ENCODE results near the gene TPRG1. TPM values are rescaled to one million over a fixed set of nuclear protein-coding genes. Genes with fewer than 3 reads are reported as not detected.

The TPRG1 gene
- total RNA-seq, 1 experiment from 2014 or later, result not detected

DNA sequence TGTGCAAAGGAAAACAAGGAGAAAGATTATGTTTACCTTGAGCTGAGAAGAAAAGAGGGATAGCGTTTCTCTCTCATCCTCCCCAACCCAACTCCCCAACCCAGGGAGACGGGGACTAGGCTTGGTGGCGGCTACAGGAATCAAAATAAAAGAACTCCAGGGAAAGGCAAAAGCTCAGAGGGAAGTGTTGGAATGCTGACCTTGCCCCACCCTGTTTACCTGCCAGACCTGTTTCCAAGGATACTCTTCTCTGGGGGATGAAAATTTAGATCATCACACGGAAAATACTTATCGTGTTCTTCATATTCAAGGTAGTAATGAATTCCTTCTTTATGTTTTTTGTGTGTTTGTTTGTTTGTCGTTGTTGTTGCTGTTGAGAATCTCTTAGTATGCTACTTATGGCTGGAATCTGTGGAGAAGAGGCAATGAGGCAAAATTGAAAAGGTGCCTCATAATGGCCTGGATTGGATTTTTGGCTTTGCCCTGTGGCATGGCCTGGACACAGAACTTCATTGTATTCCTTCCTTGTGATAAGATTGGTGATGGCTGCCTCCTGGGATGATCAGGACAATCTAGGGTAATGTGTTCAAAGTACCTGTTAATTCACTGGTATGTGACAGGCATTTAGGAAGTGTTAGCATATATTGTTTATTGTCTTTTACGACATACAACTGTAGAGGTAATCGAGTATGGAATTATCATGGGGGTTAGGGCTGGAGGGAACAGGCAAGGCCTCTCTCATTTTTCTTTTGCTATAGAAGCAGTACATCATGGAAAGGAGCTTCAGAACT is 11.1 kb upstream of the TPRG1 start:
- in situ Hi-C loops (cut with HindIII; ENCODE audit: low sequenced_read_pairs), result no loop called here
- no peak for DNase-seq (ENCODE audit: low spot score)

GRCh38 chr3:189165092-189165612 is 6.6 kb upstream of the TPRG1 start:
- DNase-seq (ENCODE audit: low spot score), result no peak
- in situ Hi-C loops (cut with HindIII; ENCODE audit: low sequenced_read_pairs), result no loop called here

GRCh38 chr3:189166321-189166720 is 5.5 kb upstream of the TPRG1 start:
- no peak for DNase-seq (ENCODE audit: low spot score)
- in situ Hi-C loops (cut with HindIII; ENCODE audit: low sequenced_read_pairs), result no loop called here

DNA sequence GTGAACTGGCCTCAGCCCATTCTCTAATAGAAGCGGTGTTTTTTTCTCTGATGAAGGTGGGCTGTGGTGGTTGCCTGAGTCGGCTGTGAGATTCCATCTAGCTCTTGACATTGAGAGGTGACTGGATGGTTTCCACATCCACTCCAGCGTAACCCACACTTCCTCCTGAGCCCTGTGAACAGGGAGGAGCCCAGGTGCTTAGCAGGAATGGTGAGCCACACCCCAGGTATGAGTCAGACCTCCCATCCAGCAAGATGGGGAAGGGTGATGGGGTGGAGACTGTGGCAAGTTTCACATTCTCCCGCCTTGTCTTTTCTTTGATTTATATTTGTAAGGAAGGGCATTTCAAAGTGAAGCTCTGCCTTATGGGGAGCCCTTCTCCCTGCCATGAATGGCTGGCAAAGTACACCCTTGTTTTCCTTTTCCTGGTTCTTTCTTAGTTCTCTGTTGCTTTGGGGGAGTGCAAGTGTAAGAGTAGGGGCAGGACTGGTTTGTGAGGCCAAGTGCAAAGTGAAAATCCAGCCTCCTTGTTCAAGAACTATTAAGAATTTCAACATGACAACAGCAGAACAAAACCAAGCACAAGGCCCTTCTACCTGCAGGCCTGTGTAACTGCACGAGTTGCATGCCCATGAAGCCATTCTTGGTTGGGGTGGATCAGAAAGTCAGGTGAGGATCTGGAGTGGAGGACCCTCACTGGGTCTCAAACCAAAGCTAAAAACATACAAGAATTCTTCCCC is 4.6 kb upstream of the TPRG1 start:
- in situ Hi-C loops (cut with HindIII; ENCODE audit: low sequenced_read_pairs), result no loop called here
- no peak for DNase-seq (ENCODE audit: low spot score)

DNA sequence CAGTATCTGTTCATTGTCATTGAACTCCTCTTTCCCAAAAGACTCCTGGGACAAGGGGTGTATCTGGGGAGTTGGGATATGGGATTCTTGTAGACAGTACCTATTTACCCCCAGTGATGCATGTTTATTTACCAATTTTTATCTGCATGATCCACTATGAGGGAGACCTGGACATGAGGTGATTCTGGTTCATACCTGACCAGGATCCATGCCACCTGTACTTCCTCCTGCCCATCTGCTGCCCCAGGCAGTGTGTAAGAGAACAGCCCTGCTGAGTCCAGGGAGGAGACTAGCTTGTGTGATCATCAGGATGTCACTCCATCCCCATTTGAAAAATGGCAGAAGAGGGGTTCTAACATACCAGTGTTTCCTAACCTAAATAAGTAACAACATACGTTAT is 3.1 kb upstream of the TPRG1 start:
- in situ Hi-C loops (cut with HindIII; ENCODE audit: low sequenced_read_pairs), result no loop called here
- peak; percentile 62 for DNase-seq (ENCODE audit: low spot score)

GRCh38 chr3:189169728-189170127 is 2.0 kb upstream of the TPRG1 start:
- DNase-seq (ENCODE audit: low spot score), result no peak
- in situ Hi-C loops (cut with HindIII; ENCODE audit: low sequenced_read_pairs), result no loop called here

- in situ Hi-C loops (cut with HindIII; ENCODE audit: low sequenced_read_pairs), result no loop called here
- no peak for DNase-seq (ENCODE audit: low spot score)
Observed at GRCh38 chr3:189170559-189170958, 1.2 kb upstream of the TPRG1 start.

DNA sequence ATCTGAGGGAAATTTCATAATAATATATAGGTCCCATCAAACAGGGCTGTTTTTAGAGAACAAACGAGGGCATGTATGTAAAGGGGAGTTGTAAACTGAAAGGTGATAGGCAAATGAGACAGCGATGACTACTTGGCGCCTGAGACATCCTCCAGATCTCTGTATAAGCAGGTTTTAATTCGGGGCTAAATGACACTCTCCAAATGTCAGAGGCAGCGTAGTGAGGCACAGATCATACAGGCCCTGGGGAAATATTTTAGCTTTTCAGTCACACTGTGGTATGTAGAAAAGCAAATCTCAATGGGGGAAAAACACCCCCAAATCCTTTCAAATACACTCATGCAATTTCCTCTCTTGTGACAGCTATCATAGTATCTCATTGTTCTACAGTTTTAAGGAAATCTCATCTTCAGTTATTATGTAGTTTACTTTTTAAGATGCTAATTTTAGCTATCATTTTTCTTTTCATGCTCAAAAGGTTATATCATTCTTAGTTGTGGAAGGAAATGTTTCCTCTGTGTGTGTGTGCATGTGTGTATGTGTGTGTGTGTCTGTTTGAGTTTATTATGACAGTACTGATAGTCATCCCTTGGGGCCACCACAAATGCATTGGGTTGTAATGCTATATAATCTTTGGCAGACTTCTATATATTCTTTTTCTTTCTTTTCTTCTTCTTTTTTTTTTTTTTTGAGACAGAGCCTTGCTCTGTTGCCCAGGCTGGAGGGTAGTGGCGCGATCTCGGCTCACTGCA is 1.1 kb downstream of the TPRG1 start:
- DNase-seq (ENCODE audit: low spot score), result no peak
- in situ Hi-C loops (cut with HindIII; ENCODE audit: low sequenced_read_pairs), result no loop called here

DNA sequence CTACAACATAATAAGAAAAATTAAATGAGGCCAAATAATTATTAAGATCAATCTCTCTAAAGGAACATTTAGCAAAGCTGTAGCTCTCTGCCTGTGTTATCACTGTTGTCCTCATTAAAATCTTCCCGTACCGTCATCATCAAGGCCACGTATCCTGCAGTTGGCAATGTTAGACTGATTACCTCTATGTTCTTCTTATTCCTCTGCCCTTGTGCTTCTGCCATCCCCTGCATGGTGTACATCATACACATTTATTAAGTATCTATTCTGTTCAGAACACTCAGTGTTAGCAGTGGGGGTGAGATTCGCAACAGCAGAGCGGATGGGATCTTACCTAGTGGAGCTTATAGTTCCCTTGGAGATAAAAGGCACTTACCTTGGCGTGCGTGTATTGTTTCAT is 12.8 kb downstream of the TPRG1 start:
- no peak for DNase-seq (ENCODE audit: low spot score)
- in situ Hi-C loops (cut with HindIII; ENCODE audit: low sequenced_read_pairs), result no loop called here

DNA sequence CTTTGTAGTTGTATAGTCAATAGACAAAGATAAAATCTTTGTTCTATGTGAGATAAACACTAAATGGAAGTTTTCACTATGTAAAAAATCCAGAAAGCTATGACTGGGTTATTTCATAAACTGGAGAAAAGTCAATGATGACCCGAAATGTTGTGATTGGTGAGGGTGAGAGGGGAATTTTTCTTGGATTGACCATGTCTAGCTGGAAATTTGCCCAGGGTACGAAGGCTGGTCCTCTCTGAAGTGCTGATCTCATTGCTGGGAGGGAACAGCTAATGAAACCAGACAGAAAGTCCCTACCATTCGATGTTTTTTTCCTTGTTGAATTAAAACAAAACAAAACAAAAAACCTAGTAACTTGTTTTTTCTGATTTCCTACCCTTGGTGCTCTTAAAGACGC is 14.3 kb downstream of the TPRG1 start:
- no peak for DNase-seq (ENCODE audit: low spot score)
- in situ Hi-C loops (cut with HindIII; ENCODE audit: low sequenced_read_pairs), result no loop called here

DNA sequence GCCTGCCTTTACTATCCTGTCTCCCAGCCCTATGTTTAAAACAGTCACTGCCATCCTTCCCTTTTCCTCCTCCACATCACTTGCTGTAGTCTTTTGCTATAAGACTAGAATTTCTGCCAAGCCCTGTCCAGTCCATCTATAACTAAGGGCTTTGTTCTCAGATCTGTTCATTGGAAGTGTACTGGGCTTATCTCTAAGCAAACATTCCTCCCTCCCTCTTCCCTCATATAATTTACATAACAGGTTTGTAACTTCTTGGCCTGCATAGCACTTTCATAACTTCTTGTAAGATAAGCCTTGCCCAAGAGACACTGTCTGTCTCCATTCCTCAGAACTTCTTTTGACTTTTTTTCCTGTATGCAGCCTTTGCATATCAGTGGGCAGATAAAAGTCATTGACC is 16.7 kb downstream of the TPRG1 start:
- DNase-seq (ENCODE audit: low spot score), result no peak
- in situ Hi-C loops (cut with HindIII; ENCODE audit: low sequenced_read_pairs), result no loop called here

DNA sequence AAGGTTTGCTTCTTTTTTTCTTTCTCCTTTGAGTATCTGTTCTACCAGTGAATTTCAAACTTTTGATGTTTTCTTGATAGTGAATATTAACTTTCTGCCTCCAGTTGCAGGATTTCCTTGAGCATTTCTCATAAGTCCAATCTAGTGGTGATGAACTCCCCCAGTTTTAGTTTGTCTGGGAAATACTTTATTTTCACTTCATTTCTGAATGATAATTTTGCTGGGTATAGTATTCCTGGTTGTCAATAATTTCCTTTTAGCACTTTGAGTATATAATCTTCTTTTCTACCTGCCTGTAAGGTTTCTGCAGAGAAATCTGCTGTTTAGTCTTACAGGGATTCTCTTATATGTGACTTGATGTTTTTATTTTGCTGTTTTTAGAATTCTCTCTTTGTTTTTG is 21.0 kb downstream of the TPRG1 start:
- in situ Hi-C loops (cut with HindIII; ENCODE audit: low sequenced_read_pairs), result no loop called here
- DNase-seq (ENCODE audit: low spot score), result no peak

DNA sequence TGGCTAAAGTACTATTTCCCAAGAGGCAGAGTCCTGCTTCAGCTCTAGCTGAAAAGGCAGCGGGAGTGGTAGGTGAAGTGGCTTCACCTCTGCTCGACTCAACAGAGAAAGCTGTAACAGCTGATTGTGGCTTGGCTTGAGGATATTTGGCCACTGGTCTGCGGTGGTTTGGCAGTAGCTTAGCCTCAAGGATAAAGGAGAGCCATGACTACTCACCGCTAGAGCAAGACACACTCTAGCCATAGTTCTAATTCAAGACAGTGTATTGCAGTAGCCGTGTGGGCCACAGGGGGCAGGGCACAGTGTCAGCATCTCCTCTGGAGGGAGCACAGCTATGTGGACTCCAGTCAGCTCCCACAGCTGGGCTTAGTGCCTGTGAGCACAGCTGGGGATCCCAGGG is 23.5 kb downstream of the TPRG1 start:
- no peak for DNase-seq (ENCODE audit: low spot score)
- in situ Hi-C loops (cut with HindIII; ENCODE audit: low sequenced_read_pairs), result no loop called here

GRCh38 chr3:189202106-189202505 is 30.3 kb downstream of the TPRG1 start:
- no peak for DNase-seq (ENCODE audit: low spot score)
- in situ Hi-C loops (cut with HindIII; ENCODE audit: low sequenced_read_pairs), result no loop called here

- in situ Hi-C loops (cut with HindIII; ENCODE audit: low sequenced_read_pairs), result no loop called here
Observed at GRCh38 chr3:189202583-189202982, 30.8 kb downstream of the TPRG1 start.

DNA sequence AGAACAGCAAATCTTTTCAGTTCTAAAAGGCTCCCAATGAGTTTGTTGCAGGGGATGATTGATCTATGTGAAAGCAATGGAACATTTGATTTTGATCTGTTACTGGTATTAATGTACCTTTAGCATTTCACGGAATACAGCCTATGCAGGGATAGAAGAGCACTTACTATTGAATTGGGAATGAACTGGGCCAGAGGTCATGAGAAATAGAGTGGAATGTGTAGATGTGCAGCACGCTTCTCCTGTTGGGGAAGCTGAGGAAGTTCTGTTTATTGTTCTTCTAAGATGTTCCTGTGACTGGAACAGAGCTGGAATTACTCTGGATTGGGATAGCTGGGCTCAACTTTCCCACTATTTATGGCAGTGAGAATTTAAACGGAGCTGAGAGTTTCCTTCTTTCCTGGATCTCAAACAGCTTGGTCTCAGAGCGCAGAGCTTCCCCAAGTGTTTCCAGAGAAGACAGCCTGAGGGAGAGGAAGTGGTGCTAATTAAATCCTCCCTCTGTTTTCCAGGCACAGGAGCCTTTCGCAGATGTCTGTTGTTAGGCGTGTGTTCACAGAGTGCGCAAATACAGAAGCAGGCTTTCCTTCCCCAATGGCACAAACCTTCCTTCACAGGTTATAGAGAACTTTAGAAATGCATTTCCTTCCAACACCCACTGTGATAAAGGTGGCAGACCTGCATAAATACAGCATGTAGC is 32.5 kb downstream of the TPRG1 start:
- in situ Hi-C loops (cut with HindIII; ENCODE audit: low sequenced_read_pairs), result no loop called here

More at GRCh38 chr3:189202583-189202982, 30.8 kb downstream of the TPRG1 start:
- no peak for DNase-seq (ENCODE audit: low spot score)

GRCh38 chr3:189204937-189205336 is 33.2 kb downstream of the TPRG1 start:
- in situ Hi-C loops (cut with HindIII; ENCODE audit: low sequenced_read_pairs), result no loop called here
- no peak for DNase-seq (ENCODE audit: low spot score)

More for the DNA sequence above, 32.5 kb downstream of the TPRG1 start:
- DNase-seq (ENCODE audit: low spot score), result peak; percentile 18

GRCh38 chr3:189210251-189210770 is 38.5 kb downstream of the TPRG1 start:
- DNase-seq (ENCODE audit: low spot score), result no peak
- in situ Hi-C loops (cut with HindIII; ENCODE audit: low sequenced_read_pairs), result no loop called here

GRCh38 chr3:189212681-189213080 is 40.9 kb downstream of the TPRG1 start:
- in situ Hi-C loops (cut with HindIII; ENCODE audit: low sequenced_read_pairs), result no loop called here
- DNase-seq (ENCODE audit: low spot score), result no peak

Data from G401 (cell line).